Endothelial cell (in vitro differentiated cells): ENCODE results near the gene CARD6. TPM values are rescaled to one million over a fixed set of nuclear protein-coding genes. Genes with fewer than 3 reads are reported as not detected.

Experiments
- DNase-seq: peaks from one replicate; pipeline ENCODE4 v3.0.0; 2021; ENCODE audit warnings: low spot score
- H3K27ac Mint-ChIP-seq: one replicate; pipeline ENCODE4 v1.8.0; 2021; ENCODE audit warnings: mixed read lengths, inconsistent platforms; ENCODE audit not compliant: unreplicated experiment
- H3K27me3 Mint-ChIP-seq: one replicate; pipeline ENCODE4 v1.8.0; 2021; ENCODE audit warnings: mild to moderate bottlenecking, moderate library complexity, mixed read lengths, inconsistent platforms; ENCODE audit not compliant: unreplicated experiment
- H3K36me3 Mint-ChIP-seq: one replicate; pipeline ENCODE4 v1.8.0; 2021; ENCODE audit warnings: mild to moderate bottlenecking, low read depth, mixed read lengths, inconsistent platforms; ENCODE audit not compliant: unreplicated experiment
- H3K4me1 Mint-ChIP-seq: one replicate; pipeline ENCODE4 v1.8.0; 2021; ENCODE audit warnings: mild to moderate bottlenecking, mixed read lengths, inconsistent platforms; ENCODE audit not compliant: unreplicated experiment
- H3K4me3 Mint-ChIP-seq: one replicate; pipeline ENCODE4 v1.8.0; 2021; ENCODE audit warnings: mild to moderate bottlenecking, mixed read lengths, inconsistent platforms; ENCODE audit not compliant: unreplicated experiment
- H3K9me3 Mint-ChIP-seq: one replicate; pipeline ENCODE4 v1.8.0; 2021; ENCODE audit warnings: mixed read lengths, inconsistent platforms; ENCODE audit not compliant: unreplicated experiment
- CTCF ChIP-seq: fragments of 200-600 bp; sonication (generic); IDR thresholded peaks from one replicate; pipeline ENCODE4 v1.5.0; 2021; ENCODE audit warnings: antibody characterized with exemption; ENCODE audit not compliant: unreplicated experiment
- total RNA-seq: library from RNA; stranded (reverse); fragmentation: NEBNext Ultra II Directional; extraction: Animal tissue kit (Norgen Biotek cat#: 25700); gene quantifications from one replicate; pipeline ENCODE4 v1.2.1, GENCODE V29; 2021; ENCODE audit not compliant: unreplicated experiment

CARD6 gene
- total RNA-seq, 1 donor from 2014 or later: 3.7 TPM

GRCh38 chr5:40904205-40904993 lies 63.2 kb downstream of the CARD6 start:
- DNase-seq: peak; percentile 66
- Mint-ChIP-seq H3K9me3 (no peaks in the 10 kb centered on the region), H3K36me3 (no peaks in the 10 kb centered on the region), H3K27me3 (no peaks in the 10 kb centered on the region), H3K4me3 (no peak overlapping the region), H3K27ac (no peak overlapping the region), H3K4me1 (peaks cover 7% of the 10 kb centered on the region)
- TF ChIP-seq CTCF: peak; percentile 71

- H3K9me3 Mint-ChIP-seq: no peaks in the 10 kb centered on the region
- H3K36me3 Mint-ChIP-seq: no peaks in the 10 kb centered on the region
- peaks cover 11% of the 10 kb centered on the region for H3K4me1 Mint-ChIP-seq
- no peak for DNase-seq
- H3K4me3 Mint-ChIP-seq: no peak overlapping the region
- TF ChIP-seq CTCF: no peak
- H3K27ac Mint-ChIP-seq: no peak overlapping the region
- no peaks in the 10 kb centered on the region for H3K27me3 Mint-ChIP-seq
Observed at GRCh38 chr5:40904994-40905306, 63.8 kb downstream of the CARD6 start.

- TF ChIP-seq CTCF: no peak
- DNase-seq: no peak
- Mint-ChIP-seq H3K27ac (no peak overlapping the region), H3K36me3 (no peaks in the 10 kb centered on the region), H3K9me3 (no peaks in the 10 kb centered on the region), H3K4me1 (peaks cover 14% of the 10 kb centered on the region), H3K4me3 (no peak overlapping the region), H3K27me3 (peaks cover 1% of the 10 kb centered on the region)
Observed at GRCh38 chr5:40906351-40906751, 65.2 kb downstream of the CARD6 start.

- Mint-ChIP-seq H3K36me3 (no peaks in the 10 kb centered on the region), H3K9me3 (no peaks in the 10 kb centered on the region), H3K27me3 (peaks cover 2% of the 10 kb centered on the region), H3K27ac (peak within 1 kb of the TSS; percentile 11), H3K4me1 (peaks cover 15% of the 10 kb centered on the region), H3K4me3 (no peak within 1 kb of the TSS)
- TF ChIP-seq CTCF: no peak
- DNase-seq: no peak
Observed at GRCh38 chr5:40909264-40909663, 68.1 kb downstream of the CARD6 start, which contains the start of gene C7. TSS of gene C7 (plus strand) at chr5:40909497. CDS start at chr5:40909611, 114 bp downstream.

- no peaks in the 10 kb centered on the region for H3K9me3 Mint-ChIP-seq
- TF ChIP-seq CTCF: no peak
- peaks cover 2% of the 10 kb centered on the region for H3K27me3 Mint-ChIP-seq
- no peak overlapping the region for H3K4me3 Mint-ChIP-seq
- DNase-seq: no peak
- no peaks in the 10 kb centered on the region for H3K36me3 Mint-ChIP-seq
- H3K4me1 Mint-ChIP-seq: peaks cover 15% of the 10 kb centered on the region
- no peak overlapping the region for H3K27ac Mint-ChIP-seq
Observed at GRCh38 chr5:40909723-40910122, 68.6 kb downstream of the CARD6 start.

Other genes with a start within 250 kb of the CARD6 start
- 0.26 TPM for gene PTGER4, start 161.5 kb upstream of the CARD6 start, total RNA-seq
- 8.6 TPM for gene TTC33, start 85.4 kb upstream of the CARD6 start, total RNA-seq
- 95.4 TPM for gene PRKAA1, start 43.0 kb upstream of the CARD6 start, total RNA-seq
- 1,272 TPM for gene RPL37, start 6.1 kb upstream of the CARD6 start, total RNA-seq
- 1.5 TPM for gene C7, start 68.1 kb downstream of the CARD6 start, total RNA-seq
- 0.44 TPM for gene MROH2B, start 230.0 kb downstream of the CARD6 start, total RNA-seq